K562 (cell line): ENCODE measurements around the gene KLHL18. TPM values are rescaled to one million over a fixed set of nuclear protein-coding genes. Genes with fewer than 3 reads are reported as not detected.

ENCODE experiments used
- CBFA2T2 ChIP-seq: fragments of 450-650 bp; conservative IDR thresholded peaks from 2 replicates; pipeline ENCODE4 v1.6.1; 2017; ENCODE audit warnings: mild to moderate bottlenecking
- CEBPG ChIP-seq, 3 experiments: fragments of 200-800 bp in 1 of 3; sonication (Bioruptor generic) in 1 of 3; sonication (generic) in 1 of 3; formaldehyde crosslinking in 1 of 3; IDR thresholded peaks in 2 of 3; conservative IDR thresholded peaks in 1 of 3; 2 replicates each; pipeline versions ENCODE4 v1.6.1 to v1.8.0; 2016 to 2022; ENCODE audit warnings: missing compliant biosample characterization in 2 of 3, missing genetic modification characterization in 2 of 3, mild to moderate bottlenecking in 1 of 3, missing genetic modification reagents in 1 of 3
- CLOCK ChIP-seq: fragments of 250-450 bp; sonication (Bioruptor Pico); IDR thresholded peaks from 2 replicates; pipeline ENCODE4 v1.4.0; 2020; ENCODE audit warnings: mild to moderate bottlenecking, moderate library complexity, borderline replicate concordance
- EHMT2 ChIP-seq: fragments of 450-650 bp; IDR thresholded peaks from 2 replicates; pipeline ENCODE4 v1.6.1; 2018; ENCODE audit warnings: antibody characterized with exemption
- ELF4 ChIP-seq: fragments of 450-650 bp; formaldehyde crosslinking; IDR thresholded peaks from 2 replicates; pipeline ENCODE4 v1.4.0; 2022; ENCODE audit warnings: missing genetic modification characterization
- EP300 ChIP-seq: IDR thresholded peaks from 2 replicates; pipeline ENCODE4 v1.6.1; 2012; ENCODE audit warnings: low read length, improper control_type of control experiment
- EP400 ChIP-seq: fragments of 450-650 bp; IDR thresholded peaks from 2 replicates; pipeline ENCODE4 v1.6.1; 2017; ENCODE audit warnings: antibody characterized with exemption, mild to moderate bottlenecking, moderate library complexity
- EWSR1 ChIP-seq: fragments of 450-650 bp; IDR thresholded peaks from 2 replicates; pipeline ENCODE4 v1.6.1; 2018; ENCODE audit warnings: borderline replicate concordance, mild to moderate bottlenecking, low read depth, moderate library complexity; ENCODE audit not compliant: partially characterized antibody
- FIP1L1 ChIP-seq: fragments of 200-400 bp; formaldehyde crosslinking; IDR thresholded peaks from 2 replicates; pipeline ENCODE4 v1.6.1; 2018; ENCODE audit warnings: mild to moderate bottlenecking, low read depth, low read length; ENCODE audit not compliant: poor library complexity, severe bottlenecking
- GMEB1 ChIP-seq: fragments of 250-450 bp; sonication (Bioruptor Pico); IDR thresholded peaks from 2 replicates; pipeline ENCODE4 v1.4.0; 2020; ENCODE audit warnings: mild to moderate bottlenecking
- KAT7 ChIP-seq: sonication (generic); formaldehyde crosslinking; IDR thresholded peaks from 2 replicates; pipeline ENCODE4 v1.8.0; 2022; ENCODE audit warnings: missing genetic modification reagents, mild to moderate bottlenecking, borderline replicate concordance
- NONO ChIP-seq, 2 experiments: fragments of 200-400 bp in 1 of 2; fragments of 450-650 bp in 1 of 2; formaldehyde crosslinking in 1 of 2; IDR thresholded peaks; 2 replicates each; pipeline ENCODE4 v1.6.1; 2017; ENCODE audit warnings: low read depth in 2 of 2, mild to moderate bottlenecking in 2 of 2, moderate library complexity in 2 of 2, low read length in 1 of 2
- TFE3 ChIP-seq: fragments of 450-650 bp; formaldehyde crosslinking; IDR thresholded peaks from 2 replicates; pipeline ENCODE4 v1.4.0; 2020; ENCODE audit warnings: mild to moderate bottlenecking, mixed read lengths
- ZNF174 ChIP-seq: fragments of 250-450 bp; sonication (Bioruptor Pico); IDR thresholded peaks from 2 replicates; pipeline ENCODE4 v1.4.0; 2020; ENCODE audit warnings: mild to moderate bottlenecking
- polyA plus RNA-seq, 8 experiments: library from polyadenylated mRNA; depleted of rRNA in 4 of 8; stranded (reverse) in 5 of 8; unstranded in 3 of 8; fragments of >200 nt; fragmentation: Nextera tagmentation in 2 of 8; fragmentation: Illumina TruSeq in 1 of 8; extraction: Ambion mirVana in 2 of 8; extraction: Trizol in 1 of 8; gene quantifications; 2 replicates each; pipeline versions ENCODE4 v1.2.1 to v1.2.3, GENCODE V29; 2011 to 2014; ENCODE audit warnings: inconsistent platforms in 1 of 8, missing spikeins in 1 of 8
- total RNA-seq, 7 experiments: library from RNA; depleted of rRNA in 6 of 7; stranded (reverse); fragments of >200 nt in 6 of 7; fragmentation: Illumina TruSeq in 2 of 7; extraction: Trizol in 2 of 7; gene quantifications; 2 replicates each; pipeline versions ENCODE4 v1.2.1 to v1.2.3, GENCODE V29; 2011 to 2021; ENCODE audit warnings: low replicate concordance in 1 of 7
- TF ChIP-seq, protein P1 (sequence below): sonication (generic); formaldehyde crosslinking; IDR thresholded peaks from 2 replicates; pipeline ENCODE4 v1.5.0; 2020; ENCODE audit warnings: missing genetic modification reagents
- TF ChIP-seq, protein P2 (sequence below): fragments of 450-650 bp; IDR thresholded peaks from 2 replicates; pipeline ENCODE4 v1.6.1; 2017; ENCODE audit warnings: mild to moderate bottlenecking, moderate library complexity
- TF ChIP-seq, protein P3 (sequence below): fragments of 450-650 bp; formaldehyde crosslinking; IDR thresholded peaks from 2 replicates; pipeline ENCODE4 v1.4.0; 2020; ENCODE audit warnings: mild to moderate bottlenecking

KLHL18 gene
- total and polyA plus RNA-seq, 9 of the 15 experiments (the other 6 are each of a cell fraction or from before 2014, with no cell fraction given), result 26.7 to 97.5 (median 48.7) TPM

GRCh38 chr3:47315069-47315647, 32.4 kb downstream of the KLHL18 start (continued):
- TF ChIP-seq, protein P1, sequence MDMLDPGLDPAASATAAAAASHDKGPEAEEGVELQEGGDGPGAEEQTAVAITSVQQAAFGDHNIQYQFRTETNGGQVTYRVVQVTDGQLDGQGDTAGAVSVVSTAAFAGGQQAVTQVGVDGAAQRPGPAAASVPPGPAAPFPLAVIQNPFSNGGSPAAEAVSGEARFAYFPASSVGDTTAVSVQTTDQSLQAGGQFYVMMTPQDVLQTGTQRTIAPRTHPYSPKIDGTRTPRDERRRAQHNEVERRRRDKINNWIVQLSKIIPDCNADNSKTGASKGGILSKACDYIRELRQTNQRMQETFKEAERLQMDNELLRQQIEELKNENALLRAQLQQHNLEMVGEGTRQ, result no peak
- TF ChIP-seq NONO (IDR thresholded peaks at IDR 0.05; ENCODE audit: low read depth in 2 of 2, low read length in 1 of 2), result 0 out of 4 replicates have a peak, but pooled peaks of 1 of the 2 experiments have one; percentile 65
- peak; percentile 98 for TF ChIP-seq CBFA2T2
- TF ChIP-seq ELF4, result peak; percentile 83; the same call in 1 of the 2 replicates
- TF ChIP-seq KAT7 (CRISPR knock-in tag), result no peak
- TF ChIP-seq FIP1L1, result no peak
- peak; percentile 67 for TF ChIP-seq EHMT2
- no peak for TF ChIP-seq CEBPG (CRISPR knock-in tag; IDR thresholded peaks at IDR 0.05)
- TF ChIP-seq CEBPG (tag; conservative IDR thresholded peaks at IDR 0.05 in 1 of 2, IDR thresholded peaks at IDR 0.05 in 1 of 2), result no peak
- no peak for TF ChIP-seq GMEB1 (CRISPR knock-in tag)
- TF ChIP-seq EP400, result peak; percentile 59; the same call in 1 of the 2 replicates
- TF ChIP-seq, protein P2, sequence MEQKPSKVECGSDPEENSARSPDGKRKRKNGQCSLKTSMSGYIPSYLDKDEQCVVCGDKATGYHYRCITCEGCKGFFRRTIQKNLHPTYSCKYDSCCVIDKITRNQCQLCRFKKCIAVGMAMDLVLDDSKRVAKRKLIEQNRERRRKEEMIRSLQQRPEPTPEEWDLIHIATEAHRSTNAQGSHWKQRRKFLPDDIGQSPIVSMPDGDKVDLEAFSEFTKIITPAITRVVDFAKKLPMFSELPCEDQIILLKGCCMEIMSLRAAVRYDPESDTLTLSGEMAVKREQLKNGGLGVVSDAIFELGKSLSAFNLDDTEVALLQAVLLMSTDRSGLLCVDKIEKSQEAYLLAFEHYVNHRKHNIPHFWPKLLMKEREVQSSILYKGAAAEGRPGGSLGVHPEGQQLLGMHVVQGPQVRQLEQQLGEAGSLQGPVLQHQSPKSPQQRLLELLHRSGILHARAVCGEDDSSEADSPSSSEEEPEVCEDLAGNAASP, result no peak
- TF ChIP-seq, protein P3, sequence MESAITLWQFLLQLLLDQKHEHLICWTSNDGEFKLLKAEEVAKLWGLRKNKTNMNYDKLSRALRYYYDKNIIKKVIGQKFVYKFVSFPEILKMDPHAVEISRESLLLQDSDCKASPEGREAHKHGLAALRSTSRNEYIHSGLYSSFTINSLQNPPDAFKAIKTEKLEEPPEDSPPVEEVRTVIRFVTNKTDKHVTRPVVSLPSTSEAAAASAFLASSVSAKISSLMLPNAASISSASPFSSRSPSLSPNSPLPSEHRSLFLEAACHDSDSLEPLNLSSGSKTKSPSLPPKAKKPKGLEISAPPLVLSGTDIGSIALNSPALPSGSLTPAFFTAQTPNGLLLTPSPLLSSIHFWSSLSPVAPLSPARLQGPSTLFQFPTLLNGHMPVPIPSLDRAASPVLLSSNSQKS (CRISPR knock-in tag), result no peak
- TF ChIP-seq EP300, result peak; percentile 97
- no peak; the same call in 1 of the 2 replicates for TF ChIP-seq TFE3 (CRISPR knock-in tag)
- no peak for TF ChIP-seq EWSR1
- no peak for TF ChIP-seq CLOCK (CRISPR knock-in tag)
- no peak for TF ChIP-seq ZNF174 (CRISPR knock-in tag)
